NCI-H146 treated with DMSO at 0.1 percent for 48 hours (cell line): ENCODE measurements around the gene STEAP4.
"Not testable (repeated sequence)": the region's sequence is repeated elsewhere in the genome, so short reads cannot be mapped to it uniquely, and the experiment has no call there.

Source experiments
- DNase-seq: peaks from one replicate; lab custom pipeline; 2025; ENCODE audit not compliant: unreplicated experiment; lab: John Stamatoyannopoulos, UW

The STEAP4 gene

DNA sequence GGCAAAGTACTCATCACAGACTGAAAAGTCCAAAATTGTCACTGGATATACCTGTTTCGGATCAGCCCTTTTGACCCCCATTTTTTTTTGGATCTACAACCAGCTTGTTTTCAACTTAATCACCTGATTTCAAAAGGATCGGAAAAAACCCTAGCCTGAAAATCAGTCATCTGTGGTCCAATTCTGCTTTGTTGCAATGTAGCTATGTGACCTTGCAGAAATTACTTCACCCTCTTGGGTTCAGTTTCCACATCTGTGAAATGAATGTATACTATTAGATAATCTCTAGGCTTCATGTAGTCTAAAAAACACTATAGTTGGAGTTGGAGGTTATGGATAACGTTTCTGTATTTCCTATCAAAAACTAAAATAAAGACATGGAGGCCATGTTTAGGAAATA is 37.1 kb downstream of the STEAP4 start:
- no peak for DNase-seq

DNA sequence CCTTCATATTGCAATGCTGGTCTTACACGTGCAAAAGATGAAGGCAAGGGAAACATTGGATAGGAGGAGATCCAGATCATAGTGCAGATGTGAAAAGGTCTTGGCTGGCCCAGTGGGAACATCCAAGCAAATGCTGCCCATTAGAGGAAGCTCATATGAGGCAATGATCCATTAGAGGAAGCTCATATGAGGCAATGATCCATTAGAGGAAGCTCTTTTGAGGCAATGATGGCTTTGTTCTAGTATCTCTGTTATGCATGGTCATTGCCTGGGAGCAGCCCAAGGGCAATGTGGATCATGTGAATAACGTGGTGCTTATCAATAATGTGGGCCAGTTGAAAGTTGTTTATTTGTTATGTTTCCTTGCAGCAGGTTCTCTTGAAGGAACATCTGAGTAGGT is 37.8 kb downstream of the STEAP4 start:
- DNase-seq, result no peak

DNA sequence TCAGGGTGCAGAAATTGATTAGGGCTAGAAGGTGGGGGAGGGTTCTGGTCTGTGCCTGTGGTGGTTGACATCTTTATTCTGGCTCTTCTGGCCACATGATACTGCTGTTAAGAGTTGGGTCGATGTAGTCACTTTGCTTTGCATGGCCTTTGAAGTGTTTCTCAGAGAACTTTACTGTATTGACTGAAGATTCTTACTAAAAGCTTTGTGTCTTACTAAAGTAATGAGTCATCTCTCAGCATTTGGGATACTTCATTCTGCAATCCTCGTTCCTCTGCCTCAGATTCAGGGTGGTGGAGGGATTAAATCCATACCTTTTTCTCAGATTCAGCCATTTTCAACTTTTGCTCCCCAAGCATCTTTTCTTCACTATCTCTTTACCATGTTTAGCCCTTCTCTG is 38.6 kb downstream of the STEAP4 start:
- DNase-seq, result no peak

GRCh38 chr7:88267421-88267820 is 39.3 kb downstream of the STEAP4 start:
- no peak for DNase-seq

DNA sequence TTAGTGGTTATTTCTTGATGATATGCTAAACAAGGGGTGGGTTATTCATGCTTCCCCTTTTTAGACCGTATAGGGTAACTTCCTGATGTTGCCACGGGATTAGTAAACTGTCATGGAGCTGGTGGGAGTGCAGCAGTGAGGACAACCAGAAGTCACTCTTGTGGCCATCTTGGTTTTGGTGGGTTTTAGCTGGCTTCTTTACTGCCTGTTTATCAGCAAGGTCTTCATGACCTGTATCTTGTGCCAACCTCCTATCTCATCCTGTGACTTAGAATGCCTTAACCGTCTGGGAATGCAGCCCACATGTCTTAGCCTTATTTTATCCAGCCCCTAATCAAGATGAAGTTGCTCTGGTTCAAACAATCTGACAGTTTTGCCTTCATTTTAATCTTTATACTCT is 41.7 kb downstream of the STEAP4 start:
- DNase-seq, result not testable (repeated sequence)

- DNase-seq, result no peak
These were observed 44.1 kb downstream of the STEAP4 start for GRCh38 chr7:88262562-88262961.

DNA sequence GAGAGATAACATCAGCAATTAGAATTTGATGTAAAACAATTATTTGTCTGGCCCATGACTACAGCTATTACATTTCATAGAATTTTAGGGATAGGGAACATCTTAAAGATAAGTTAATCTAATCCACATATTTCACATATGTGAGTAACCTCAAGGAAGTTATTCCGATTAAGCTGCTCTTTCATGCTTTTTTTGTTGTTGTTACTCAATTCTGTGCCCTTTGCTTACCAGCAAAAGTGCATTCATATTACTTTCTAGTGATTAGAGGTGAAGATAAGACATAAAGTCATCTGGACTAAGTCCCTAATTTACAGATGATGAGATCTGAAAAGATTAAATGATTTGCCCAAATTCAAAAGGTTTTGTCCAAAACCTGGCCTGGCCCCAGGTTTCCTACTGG is 46.0 kb downstream of the STEAP4 start:
- no peak for DNase-seq

DNA sequence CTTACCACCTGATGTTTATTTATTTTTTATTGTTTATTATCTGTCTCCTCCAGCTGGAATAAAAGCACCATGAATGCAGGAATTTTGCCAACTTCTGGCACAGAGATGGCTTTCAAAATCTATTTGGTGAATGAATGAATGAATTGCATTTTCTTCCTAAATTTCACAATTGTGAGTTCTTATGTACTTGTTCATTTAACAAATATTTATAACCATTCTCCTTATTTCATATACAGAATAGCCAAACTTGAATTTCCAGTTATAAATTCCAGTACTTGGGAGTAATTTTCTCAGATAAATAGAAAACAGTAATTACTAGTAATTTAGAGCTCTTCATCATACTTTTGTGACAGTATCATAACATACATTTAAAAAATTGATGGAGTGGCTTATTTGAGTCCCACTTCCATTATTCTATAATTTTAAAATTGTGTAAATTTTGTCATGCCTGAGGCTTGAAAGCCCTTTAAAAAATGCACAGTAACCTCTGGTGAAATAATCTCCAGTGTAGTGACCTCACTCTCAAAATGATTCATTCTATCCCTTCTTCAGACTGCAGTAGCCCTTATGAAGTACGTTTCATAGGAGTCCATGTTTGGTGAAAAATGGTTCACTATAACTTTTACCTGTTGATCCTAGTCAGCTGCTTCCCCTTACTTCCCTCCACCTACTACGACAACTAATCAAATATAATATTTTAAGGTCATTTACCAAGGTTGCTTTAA is 46.9 kb downstream of the STEAP4 start:
- DNase-seq, result no peak

DNA sequence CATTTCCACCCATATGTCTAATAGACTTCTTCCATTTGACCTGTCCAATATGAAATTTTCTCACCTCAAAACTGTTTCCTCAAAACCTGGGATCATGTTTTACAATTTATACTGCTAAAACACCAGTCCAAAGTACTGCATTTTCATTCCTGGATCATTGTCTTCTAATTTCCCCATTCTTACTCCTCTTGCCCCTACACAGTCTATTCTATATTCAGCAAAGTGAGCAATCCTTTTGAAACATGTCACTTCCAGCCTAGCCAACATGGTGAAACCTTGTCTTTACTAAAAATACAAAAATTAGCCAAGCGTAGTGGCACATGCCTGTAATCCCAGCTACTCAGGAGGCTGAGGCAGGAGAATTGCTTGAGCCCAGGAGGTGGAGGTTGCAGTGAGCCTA is 48.4 kb downstream of the STEAP4 start:
- DNase-seq, result not testable (repeated sequence)

DNA sequence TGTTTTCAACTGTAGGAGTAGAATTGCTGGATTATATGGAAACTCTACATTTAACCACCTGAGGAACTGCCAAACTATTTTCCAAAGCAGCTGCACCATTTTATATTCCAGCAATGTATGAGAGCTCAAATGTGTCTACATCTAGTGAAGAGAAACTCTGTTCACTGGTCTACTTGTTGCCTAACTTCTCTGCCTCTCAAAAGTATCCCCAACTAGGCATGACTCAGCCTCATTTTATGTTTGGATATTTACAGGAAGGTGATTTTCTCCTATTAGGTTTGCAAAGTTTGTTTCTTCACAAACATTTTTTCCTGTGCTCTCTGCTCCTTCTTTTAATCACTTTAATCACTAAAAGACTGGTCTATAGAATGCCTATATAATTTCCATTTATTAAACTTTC is 49.8 kb downstream of the STEAP4 start:
- no peak for DNase-seq

DNA sequence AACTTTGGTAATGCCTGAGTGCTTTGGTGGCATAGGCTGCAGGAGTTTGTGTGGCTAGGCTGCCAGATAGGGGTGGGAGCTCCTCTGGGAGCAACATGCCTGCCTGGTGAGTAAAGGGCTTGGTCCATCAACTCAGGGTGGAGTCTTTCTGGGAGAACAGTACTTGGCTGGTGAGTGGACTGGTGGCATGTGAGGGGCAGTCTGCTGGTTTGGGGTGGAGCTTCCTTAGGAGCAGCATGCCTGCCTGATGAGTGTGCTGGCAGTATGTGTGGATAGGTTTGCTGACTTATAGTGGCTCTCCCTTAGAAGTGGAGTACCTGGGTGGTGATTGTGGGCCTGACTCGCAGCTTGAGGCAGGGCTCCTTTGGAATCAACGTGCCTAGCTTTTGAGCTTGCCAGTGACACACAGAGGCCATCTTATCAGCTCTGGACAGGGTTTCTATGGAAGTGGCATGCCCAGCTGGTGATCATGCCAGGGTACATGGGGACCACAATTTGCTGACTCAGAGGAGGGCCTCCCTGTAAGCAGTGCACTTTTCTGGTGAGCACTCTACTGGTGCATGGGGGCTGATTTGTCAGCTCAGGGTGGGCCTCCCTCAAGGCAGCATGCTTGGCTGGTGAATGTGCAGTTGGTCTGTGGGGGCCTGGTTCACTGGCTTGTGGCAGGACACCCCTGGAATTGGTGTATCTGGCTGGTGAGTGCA is 51.8 kb downstream of the STEAP4 start:
- DNase-seq, result no peak

DNA sequence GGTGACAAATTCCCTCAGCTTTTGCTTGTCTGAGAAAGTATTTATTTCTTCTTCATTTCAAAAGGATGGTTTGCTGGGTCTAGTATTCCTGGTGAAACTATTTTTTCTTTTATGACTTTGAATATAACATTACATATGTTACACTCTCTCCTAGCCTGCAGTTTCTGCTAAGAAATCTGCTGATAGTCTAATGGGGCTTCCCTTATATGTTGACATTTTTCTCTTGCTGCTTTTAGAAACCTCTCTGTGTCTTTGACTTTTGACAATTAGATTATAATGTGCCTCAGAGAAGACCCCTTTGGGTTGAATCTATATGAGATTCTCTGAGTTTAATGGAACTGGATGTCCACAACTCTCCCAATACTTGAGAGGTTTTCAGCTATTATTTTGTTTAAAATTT is 53.1 kb downstream of the STEAP4 start:
- no peak for DNase-seq

DNA sequence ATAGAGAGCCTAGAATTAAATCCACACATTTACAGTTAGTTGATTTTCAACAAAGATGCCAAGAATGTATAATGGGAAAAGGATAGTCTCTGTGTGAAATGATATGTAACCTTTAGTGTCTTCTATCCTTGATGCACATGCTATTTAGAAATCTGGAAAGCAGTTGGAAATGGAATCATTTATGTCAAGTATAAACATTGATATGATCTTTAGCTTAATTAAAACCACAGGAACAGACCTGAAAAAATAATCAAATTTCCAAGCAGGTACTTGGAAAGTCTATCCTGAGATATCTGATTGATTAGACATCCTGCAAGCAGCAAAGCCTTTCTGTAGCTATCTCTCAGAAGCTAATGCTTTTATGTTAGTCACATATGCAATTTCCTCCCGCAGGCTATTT is 62.4 kb downstream of the STEAP4 start:
- no peak for DNase-seq

- peak; percentile 54 for DNase-seq
These were observed 63.3 kb downstream of the STEAP4 start for GRCh38 chr7:88243345-88243909.

- DNase-seq, result no peak
These were observed 66.8 kb downstream of the STEAP4 start for GRCh38 chr7:88239852-88240251.

- DNase-seq, result no peak
These were observed 72.9 kb downstream of the STEAP4 start for GRCh38 chr7:88233828-88234227.

- no peak for DNase-seq
These were observed 76.0 kb downstream of the STEAP4 start for GRCh38 chr7:88230646-88231045.

GRCh38 chr7:88229302-88229995 is 77.2 kb downstream of the STEAP4 start:
- no peak for DNase-seq

GRCh38 chr7:88226886-88227516 is 79.7 kb downstream of the STEAP4 start:
- DNase-seq, result no peak

DNA sequence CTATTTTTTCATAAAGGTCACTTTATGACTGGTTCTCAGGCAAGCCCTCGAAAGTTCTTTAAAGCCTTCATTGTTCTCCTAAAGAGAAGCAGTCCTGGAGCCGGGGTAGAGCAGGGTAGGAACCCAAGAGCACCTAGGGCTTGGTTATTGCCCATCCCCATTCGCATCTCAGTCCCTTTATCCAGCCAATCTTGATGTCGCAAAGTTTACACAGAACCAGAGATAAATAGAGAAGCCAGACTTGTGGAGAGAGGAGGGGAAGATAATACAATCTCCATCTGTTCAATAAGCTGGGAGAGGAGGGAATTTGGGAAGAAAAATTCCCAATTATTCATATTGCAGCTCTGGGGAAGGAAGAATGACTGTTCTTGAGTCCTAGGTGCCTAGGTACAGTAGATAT is 80.5 kb downstream of the STEAP4 start:
- no peak for DNase-seq

DNA sequence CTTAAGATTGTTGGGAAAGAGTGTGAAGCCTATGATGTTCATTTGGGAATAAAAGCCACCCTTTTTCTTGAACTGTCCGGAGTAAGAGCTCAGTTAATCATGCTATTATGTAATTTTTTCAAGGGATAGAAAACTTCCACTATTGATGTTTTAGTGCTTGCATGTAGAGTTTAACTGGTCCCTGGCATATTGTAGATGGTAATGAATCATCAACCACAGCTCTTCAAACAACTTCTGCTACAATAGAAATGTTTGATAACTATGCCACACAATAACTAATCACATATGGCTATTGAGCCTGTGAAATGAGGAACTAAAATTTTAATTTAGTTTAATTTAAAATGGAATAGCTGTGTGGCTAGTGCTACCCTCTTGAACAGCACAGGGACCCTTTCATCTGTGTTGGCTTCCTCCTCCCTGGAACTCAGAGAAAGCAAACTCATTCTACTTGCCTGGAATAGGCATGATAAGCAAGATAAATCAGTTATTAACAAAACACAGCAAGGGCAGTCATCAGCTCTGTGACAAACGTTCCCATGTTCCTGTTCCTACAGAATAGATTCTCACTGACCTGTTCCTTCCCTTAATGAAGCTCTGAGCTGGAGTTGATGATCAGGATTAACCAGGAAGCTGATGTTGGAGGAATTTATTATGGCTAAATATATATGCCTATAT is 82.0 kb downstream of the STEAP4 start:
- DNase-seq, result no peak
